DOHH2 (cell line): ENCODE results near the gene NEK1.
"Not testable (repeated sequence)": the region's sequence is repeated elsewhere in the genome, so short reads cannot be mapped to it uniquely, and the experiment has no call there.

Source experiments
- H3F3A ChIP-seq: fragments of 200-600 bp; sonication (generic), shearing (Covaris generic); 2 replicates; pipeline ENCODE4 v1.6.0; 2016; ENCODE audit warnings: antibody characterized with exemption, mild to moderate bottlenecking; ENCODE audit not compliant: control insufficient read depth, insufficient read depth
- H3K27ac ChIP-seq: fragments of 200-600 bp; sonication (generic); 2 replicates; pipeline ENCODE4 v1.5.1; 2014; ENCODE audit warnings: low read depth, mild to moderate bottlenecking, low read length, moderate library complexity
- H3K27me3 ChIP-seq: fragments of 200-600 bp; sonication (generic); 2 replicates; pipeline ENCODE4 v1.6.1; 2014; ENCODE audit warnings: mild to moderate bottlenecking, low read length, mixed read lengths; ENCODE audit not compliant: control insufficient read depth
- H3K36me3 ChIP-seq: fragments of 200-600 bp; sonication (generic); 2 replicates; pipeline ENCODE4 v1.6.1; 2014; ENCODE audit warnings: mild to moderate bottlenecking, low read length, moderate library complexity, mixed read lengths; ENCODE audit not compliant: control insufficient read depth
- H3K4me1 ChIP-seq: fragments of 200-600 bp; sonication (generic); 2 replicates; pipeline ENCODE4 v1.6.1; 2014; ENCODE audit warnings: mild to moderate bottlenecking, low read length, mixed read lengths; ENCODE audit not compliant: control insufficient read depth
- H3K4me2 ChIP-seq: fragments of 200-600 bp; sonication (generic); 2 replicates; pipeline ENCODE4 v1.6.0; 2014; ENCODE audit warnings: mild to moderate bottlenecking, low read length, moderate library complexity
- H3K4me3 ChIP-seq: fragments of 200-600 bp; sonication (generic); 2 replicates; pipeline ENCODE4 v1.5.1; 2014; ENCODE audit warnings: mild to moderate bottlenecking, low read length, mixed read lengths
- H3K79me2 ChIP-seq: fragments of 200-600 bp; sonication (generic); 2 replicates; pipeline ENCODE4 v1.6.1; 2014; ENCODE audit warnings: mild to moderate bottlenecking, low read length, mixed read lengths; ENCODE audit not compliant: control insufficient read depth
- H3K9me2 ChIP-seq: fragments of 200-600 bp; sonication (generic); replicated peaks from 2 replicates; pipeline ENCODE4 v1.6.1; 2014; ENCODE audit warnings: mild to moderate bottlenecking, low read length, mixed read lengths; ENCODE audit not compliant: control insufficient read depth
- H3K9me3 ChIP-seq: fragments of 200-600 bp; sonication (generic); 2 replicates; pipeline ENCODE4 v1.6.1; 2014; ENCODE audit warnings: antibody characterized with exemption, low read length, mixed read lengths; ENCODE audit not compliant: control insufficient read depth, insufficient read depth
- H4K20me1 ChIP-seq: fragments of 200-600 bp; sonication (generic); 2 replicates; pipeline ENCODE4 v1.6.0; 2014; ENCODE audit warnings: low read depth, mild to moderate bottlenecking, antibody characterized with exemption, low read length, moderate library complexity; ENCODE audit not compliant: control insufficient read depth, insufficient read depth
- EZH2phosphoT487 ChIP-seq: fragments of 200-600 bp; sonication (generic); IDR thresholded peaks from 2 replicates; pipeline ENCODE4 v1.6.1; 2017; ENCODE audit warnings: borderline replicate concordance, mild to moderate bottlenecking, antibody characterized with exemption, low read length, moderate library complexity, mixed read lengths
- TF ChIP-seq, protein P1 (sequence below): fragments of 200-600 bp; sonication (generic); IDR thresholded peaks from one replicate; pipeline ENCODE4 v1.5.1; 2014; ENCODE audit warnings: antibody characterized with exemption, mild to moderate bottlenecking, low read depth, low read length; ENCODE audit not compliant: poor library complexity, severe bottlenecking

Gene NEK1

DNA sequence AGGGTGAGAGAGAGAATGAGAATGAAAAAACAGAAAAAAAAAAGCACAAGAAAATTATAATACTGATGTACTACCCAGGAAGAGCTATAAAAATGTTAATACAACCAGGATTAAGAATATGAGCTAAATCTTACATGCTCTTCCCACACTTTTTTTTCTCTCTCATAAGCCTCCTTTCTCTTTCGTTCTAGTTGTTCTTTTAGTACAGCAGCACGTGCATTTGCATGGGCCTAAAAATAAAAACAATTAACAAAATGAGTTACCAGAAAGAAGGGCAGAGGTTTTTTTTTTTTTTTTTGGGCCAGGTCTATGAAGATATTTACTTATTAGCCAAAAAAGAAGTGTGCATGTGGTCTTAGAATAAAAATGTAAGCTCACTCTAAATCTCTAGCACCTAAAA is 105.5 kb downstream of the NEK1 start:
- H3K4me1 ChIP-seq: no peaks in the 10 kb centered on the region
- no peak overlapping the region for H3K4me3 ChIP-seq
- H3K79me2 ChIP-seq: no peaks in the 10 kb centered on the region
- H3K9me3 ChIP-seq: no peaks in the 10 kb centered on the region; the same call in 1 of the 2 replicates
- 0 out of 2 replicates have a peak, but pooled peaks cover 3% of the 10 kb centered on the region for H3K36me3 ChIP-seq
- no peaks in the 10 kb centered on the region for H3K27me3 ChIP-seq
- no peaks in the 10 kb centered on the region for H3K9me2 ChIP-seq
- H4K20me1 ChIP-seq: no peaks in the 10 kb centered on the region
- no peak overlapping the region for H3K4me2 ChIP-seq
- TF ChIP-seq, protein P1, sequence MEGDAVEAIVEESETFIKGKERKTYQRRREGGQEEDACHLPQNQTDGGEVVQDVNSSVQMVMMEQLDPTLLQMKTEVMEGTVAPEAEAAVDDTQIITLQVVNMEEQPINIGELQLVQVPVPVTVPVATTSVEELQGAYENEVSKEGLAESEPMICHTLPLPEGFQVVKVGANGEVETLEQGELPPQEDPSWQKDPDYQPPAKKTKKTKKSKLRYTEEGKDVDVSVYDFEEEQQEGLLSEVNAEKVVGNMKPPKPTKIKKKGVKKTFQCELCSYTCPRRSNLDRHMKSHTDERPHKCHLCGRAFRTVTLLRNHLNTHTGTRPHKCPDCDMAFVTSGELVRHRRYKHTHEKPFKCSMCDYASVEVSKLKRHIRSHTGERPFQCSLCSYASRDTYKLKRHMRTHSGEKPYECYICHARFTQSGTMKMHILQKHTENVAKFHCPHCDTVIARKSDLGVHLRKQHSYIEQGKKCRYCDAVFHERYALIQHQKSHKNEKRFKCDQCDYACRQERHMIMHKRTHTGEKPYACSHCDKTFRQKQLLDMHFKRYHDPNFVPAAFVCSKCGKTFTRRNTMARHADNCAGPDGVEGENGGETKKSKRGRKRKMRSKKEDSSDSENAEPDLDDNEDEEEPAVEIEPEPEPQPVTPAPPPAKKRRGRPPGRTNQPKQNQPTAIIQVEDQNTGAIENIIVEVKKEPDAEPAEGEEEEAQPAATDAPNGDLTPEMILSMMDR: no peak
- TF ChIP-seq EZH2phosphoT487: no peak
- H3K27ac ChIP-seq: no peak overlapping the region
- H3F3A ChIP-seq: no peaks in the 10 kb centered on the region

DNA sequence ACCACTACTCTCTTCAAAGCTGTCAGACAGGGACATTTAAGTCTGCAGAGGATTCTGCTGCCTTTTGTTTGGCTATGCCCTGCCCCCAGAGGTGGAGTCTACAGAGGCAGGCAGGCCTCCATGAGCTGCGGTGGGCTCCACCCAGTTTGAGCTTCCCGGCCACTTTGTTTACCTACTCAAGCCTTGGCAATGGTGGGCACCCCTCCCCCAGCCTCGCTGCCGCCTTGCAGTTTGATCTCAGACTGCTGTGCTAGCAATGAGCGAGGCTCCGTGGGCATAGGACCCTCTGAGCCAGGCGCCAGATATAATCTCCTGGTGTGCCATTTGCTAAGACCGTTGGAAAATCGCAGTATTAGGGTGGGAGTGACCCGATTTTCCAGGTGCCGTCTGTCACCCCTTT is 112.5 kb downstream of the NEK1 start:
- H3K79me2 ChIP-seq, H3K27me3 ChIP-seq, H3K4me2 ChIP-seq, H3K9me3 ChIP-seq, H3K9me2 ChIP-seq, H3K4me1 ChIP-seq, H3F3A ChIP-seq, H4K20me1 ChIP-seq, H3K4me3 ChIP-seq, H3K27ac ChIP-seq, H3K36me3 ChIP-seq: not testable (repeated sequence)

DNA sequence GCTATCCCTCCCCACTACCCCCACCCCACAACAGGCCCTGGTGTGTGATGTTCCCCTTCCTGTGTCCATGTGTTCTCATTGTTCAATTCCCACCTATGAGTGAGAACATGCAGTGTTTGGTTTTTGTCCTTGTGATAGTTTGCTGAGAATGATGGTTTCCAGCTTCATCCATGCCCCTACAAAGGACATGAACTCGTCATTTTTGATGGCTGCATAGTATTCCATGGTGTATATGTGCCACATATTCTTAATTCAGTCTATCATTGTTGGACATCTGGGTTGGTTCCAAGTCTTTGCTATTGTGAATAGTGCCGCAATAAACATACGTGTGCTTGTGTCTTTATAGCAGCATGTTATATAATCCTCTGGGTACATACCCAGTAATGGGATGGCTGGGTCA is 118.1 kb downstream of the NEK1 start:
- H3K79me2 ChIP-seq, H4K20me1 ChIP-seq, H3K36me3 ChIP-seq, H3K27me3 ChIP-seq, H3F3A ChIP-seq, H3K9me3 ChIP-seq, H3K4me2 ChIP-seq, H3K4me3 ChIP-seq, H3K9me2 ChIP-seq, H3K4me1 ChIP-seq, H3K27ac ChIP-seq: not testable (repeated sequence)

DNA sequence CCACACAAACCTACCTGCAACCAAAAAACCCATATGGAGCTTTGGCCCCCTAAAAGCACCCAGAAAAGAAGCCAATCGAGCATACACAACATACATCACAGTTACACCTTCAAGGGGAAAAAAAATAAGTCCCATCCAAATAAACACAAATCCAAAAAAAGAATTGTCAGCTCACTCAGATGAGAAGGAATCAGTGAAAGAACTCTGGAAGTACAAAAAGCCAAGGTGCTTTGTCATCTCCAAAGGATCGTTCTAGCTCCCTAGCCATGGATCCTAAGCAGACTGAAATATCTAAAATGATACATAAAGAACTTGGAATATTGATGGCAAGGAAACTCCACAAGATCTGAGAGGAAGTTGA is 119.2 kb downstream of the NEK1 start:
- no peaks in the 10 kb centered on the region for H3K27me3 ChIP-seq
- H3K9me2 ChIP-seq: no peaks in the 10 kb centered on the region

More for the DNA sequence above, 119.2 kb downstream of the NEK1 start:
- Histone ChIP-seq H3K27ac (no peak overlapping the region), H3F3A (0 out of 2 replicates have a peak, but pooled peaks cover 2% of the 10 kb centered on the region), H3K4me1 (no peaks in the 10 kb centered on the region), H4K20me1 (no peaks in the 10 kb centered on the region), H3K4me3 (no peak overlapping the region), H3K79me2 (no peaks in the 10 kb centered on the region), H3K9me3 (no peaks in the 10 kb centered on the region), H3K36me3 (no peaks in the 10 kb centered on the region), H3K4me2 (no peak overlapping the region)
- TF ChIP-seq, protein P1: no peak
- TF ChIP-seq EZH2phosphoT487: no peak
